ENCODE measurements around the gene EAPP.
"Not testable (repeated sequence)": the region's sequence is repeated elsewhere in the genome, so short reads cannot be mapped to it uniquely, and the experiment has no call there.

Gene EAPP, protein sequence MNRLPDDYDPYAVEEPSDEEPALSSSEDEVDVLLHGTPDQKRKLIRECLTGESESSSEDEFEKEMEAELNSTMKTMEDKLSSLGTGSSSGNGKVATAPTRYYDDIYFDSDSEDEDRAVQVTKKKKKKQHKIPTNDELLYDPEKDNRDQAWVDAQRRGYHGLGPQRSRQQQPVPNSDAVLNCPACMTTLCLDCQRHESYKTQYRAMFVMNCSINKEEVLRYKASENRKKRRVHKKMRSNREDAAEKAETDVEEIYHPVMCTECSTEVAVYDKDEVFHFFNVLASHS

GRCh38 chr14:34539407-34540180, at the start of gene EAPP:
Gene EAPP, minus strand, starts transcription at chr14:34539701. Its CDS starts 73 bp downstream, at chr14:34539628.
- no peak for DNase-seq

- DNase-seq: no peak
These were observed 44.0 kb upstream of the EAPP start for GRCh38 chr14:34583525-34583924.

- no peak for DNase-seq
These were observed 42.7 kb upstream of the EAPP start for GRCh38 chr14:34582117-34582680.

GRCh38 chr14:34580381-34580780, 40.9 kb upstream of the EAPP start:
- no peak for DNase-seq

- DNase-seq: no peak
These were observed 32.3 kb upstream of the EAPP start for GRCh38 chr14:34571771-34572170.

- DNase-seq: no peak
These were observed 30.2 kb upstream of the EAPP start for GRCh38 chr14:34569750-34570149.

DNA sequence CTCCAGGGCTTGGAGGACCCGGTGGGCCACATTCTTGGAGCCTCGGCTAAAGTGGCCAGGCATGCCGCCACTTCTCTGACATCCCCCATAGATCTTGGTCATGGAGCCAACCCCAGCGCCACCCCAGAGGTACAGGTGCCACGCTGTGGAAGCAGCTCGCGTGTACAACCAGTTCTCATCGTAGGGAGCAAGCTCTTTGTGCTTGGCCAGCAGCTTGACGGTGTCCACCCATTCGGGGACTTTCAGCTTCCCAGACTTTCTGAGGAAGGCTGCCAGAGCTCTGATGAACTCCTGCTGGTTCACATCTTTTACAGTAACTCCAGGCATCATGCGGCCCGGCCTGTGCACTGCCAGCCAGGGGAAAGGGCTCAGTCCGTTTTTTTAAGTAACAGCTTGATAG, 29.3 kb upstream of the EAPP start:
- DNase-seq: no peak

GRCh38 chr14:34562776-34563150, 23.3 kb upstream of the EAPP start:
- no peak for DNase-seq

GRCh38 chr14:34562037-34562775, 22.7 kb upstream of the EAPP start:
- DNase-seq: not testable (repeated sequence)

DNA sequence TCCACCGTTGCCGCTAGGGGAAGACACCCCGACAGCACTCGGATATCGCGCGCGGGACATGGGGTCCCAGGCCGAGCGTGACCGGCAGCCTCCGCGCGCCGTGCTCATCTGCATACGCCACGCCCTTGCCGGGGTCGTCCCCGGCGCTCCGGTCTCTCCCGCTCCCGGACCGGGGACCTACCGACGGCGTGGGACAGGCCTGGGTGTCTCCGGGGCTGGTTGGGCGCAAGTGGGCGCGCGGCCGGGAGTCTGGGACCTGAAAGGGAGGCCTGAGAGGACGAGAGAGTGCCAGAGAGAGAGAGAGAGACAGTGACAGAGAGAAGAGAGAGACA, 17.0 kb upstream of the EAPP start:
- not testable (repeated sequence) for DNase-seq

DNA sequence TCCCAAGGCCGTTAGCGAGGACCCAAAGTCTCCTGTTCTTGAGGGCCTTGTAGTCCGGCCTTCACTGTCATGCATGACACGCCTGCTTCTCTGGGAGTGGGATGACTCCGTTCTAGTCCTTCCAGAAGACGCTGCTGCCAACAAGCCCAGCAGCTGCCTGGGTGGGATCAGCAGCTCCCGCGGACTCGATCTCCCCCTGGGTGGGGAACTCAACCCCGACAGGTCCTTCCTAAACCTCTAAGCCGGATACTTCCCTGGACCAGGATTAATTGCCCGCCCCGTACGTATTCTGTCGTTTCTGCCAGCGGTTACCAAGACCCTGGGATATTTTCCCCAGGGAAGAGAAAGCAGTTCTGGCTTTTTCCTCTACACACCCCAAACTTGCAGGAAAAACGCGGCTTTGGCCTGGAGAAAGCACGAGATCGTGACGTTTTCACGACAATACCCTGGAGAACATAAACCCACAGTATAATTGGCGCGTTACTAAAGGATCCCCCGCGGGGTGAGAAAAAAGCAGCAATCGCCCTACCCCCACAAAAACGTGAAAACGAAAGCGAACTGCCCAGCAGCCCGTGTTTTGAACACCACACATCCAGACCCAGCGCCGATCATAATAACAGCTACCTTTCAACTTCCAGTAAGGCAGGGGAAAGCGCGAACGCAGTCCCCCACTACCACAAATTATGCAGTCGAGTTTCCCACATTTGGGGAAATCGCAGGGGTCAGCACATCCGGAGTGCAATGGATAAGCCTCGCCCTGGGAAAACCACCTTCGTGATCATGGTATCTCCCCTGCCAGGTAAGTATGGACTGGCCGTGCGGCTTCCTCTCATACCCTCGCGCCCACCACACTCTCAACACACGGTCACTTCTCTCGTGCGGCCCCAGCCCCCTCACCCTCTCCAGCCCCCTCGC, 16.3 kb upstream of the EAPP start:
- DNase-seq: not testable (repeated sequence)

DNA sequence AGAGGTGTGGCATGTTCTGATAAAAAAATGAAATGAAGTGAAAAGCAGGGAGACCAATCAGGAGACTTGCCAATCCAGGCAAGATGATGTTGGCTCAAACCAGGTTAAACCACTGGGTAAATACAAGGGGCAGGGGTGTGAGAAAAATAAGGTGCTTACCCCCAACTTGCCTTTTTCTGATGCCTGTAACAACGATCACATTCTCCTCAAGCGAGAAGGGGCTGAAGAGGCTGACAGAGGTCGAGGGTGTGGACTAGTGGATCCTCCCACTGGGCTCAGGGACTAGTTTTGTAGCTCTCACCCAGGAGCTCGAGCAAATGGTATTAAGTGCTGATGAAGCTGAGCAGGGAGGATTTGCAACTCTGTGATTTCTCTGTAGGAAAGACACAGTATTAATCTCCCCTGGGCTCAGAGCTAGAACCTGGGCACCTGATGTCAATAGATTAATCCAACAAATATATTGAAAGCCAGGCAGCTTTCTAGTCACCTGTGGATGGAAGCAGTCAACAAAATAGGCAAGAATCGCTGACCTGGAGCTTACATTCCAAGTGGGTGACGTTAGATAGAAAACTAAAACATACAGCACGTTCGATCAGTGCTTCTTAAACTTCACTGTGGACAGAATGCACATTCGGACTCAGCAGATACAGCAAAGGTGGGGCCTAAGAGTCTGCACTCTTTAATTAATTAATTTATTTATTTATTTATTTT, 15.2 kb upstream of the EAPP start:
- no peak for DNase-seq

DNA sequence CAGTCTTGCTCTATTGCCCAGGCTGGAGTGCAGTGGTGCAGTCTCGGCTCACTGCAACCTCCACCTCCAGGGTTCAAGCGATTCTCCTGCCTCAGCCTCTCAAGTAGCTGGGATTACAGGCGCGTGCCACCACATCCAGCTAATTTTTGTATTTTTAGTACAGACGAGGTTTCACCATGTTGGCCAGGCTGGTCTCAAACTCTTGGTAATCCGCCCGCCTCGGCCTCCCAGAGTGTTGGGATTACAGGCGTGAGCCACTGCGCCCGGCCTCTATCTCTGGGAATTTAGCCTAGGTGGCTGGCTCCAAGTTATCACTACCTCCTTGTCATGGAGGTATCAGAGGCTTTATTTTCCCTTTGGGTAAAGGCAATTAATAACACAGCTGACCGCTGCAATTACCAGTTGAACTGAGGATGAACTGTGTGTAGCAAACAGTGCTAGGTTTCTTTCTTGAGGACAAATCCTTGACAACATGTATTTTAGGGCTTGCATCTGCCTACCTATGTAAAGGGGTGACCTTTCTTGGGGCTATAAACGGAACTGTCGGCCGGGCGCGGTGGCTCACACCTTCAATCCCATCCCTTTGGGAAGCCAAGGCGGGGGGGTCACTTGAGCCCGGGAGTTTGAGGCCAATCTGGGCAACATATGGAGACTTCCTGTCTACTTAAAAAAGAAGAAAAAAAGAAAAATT, 9.9 kb upstream of the EAPP start:
- DNase-seq: not testable (repeated sequence)

- no peak for DNase-seq
These were observed 9.0 kb upstream of the EAPP start for GRCh38 chr14:34548472-34548981.

DNA sequence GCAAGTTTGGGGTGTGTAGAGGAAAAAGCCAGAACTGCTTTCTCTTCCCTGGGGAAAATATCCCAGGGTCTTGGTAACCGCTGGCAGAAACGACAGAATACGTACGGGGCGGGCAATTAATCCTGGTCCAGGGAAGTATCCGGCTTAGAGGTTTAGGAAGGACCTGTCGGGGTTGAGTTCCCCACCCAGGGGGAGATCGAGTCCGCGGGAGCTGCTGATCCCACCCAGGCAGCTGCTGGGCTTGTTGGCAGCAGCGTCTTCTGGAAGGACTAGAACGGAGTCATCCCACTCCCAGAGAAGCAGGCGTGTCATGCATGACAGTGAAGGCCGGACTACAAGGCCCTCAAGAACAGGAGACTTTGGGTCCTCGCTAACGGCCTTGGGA, 7.6 kb upstream of the EAPP start:
- DNase-seq: not testable (repeated sequence)

DNA sequence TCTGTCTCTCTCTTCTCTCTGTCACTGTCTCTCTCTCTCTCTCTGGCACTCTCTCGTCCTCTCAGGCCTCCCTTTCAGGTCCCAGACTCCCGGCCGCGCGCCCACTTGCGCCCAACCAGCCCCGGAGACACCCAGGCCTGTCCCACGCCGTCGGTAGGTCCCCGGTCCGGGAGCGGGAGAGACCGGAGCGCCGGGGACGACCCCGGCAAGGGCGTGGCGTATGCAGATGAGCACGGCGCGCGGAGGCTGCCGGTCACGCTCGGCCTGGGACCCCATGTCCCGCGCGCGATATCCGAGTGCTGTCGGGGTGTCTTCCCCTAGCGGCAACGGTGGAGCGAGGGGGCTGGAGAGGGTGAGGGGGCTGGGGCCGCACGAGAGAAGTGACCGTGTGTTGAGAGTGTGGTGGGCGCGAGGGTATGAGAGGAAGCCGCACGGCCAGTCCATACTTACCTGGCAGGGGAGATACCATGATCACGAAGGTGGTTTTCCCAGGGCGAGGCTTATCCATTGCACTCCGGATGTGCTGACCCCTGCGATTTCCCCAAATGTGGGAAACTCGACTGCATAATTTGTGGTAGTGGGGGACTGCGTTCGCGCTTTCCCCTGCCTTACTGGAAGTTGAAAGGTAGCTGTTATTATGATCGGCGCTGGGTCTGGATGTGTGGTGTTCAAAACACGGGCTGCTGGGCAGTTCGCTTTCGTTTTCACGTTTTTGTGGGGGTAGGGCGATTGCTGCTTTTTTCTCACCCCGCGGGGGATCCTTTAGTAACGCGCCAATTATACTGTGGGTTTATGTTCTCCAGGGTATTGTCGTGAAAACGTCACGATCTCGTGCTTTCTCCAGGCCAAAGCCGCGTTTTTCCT, 7.0 kb upstream of the EAPP start:
- not testable (repeated sequence) for DNase-seq

DNA sequence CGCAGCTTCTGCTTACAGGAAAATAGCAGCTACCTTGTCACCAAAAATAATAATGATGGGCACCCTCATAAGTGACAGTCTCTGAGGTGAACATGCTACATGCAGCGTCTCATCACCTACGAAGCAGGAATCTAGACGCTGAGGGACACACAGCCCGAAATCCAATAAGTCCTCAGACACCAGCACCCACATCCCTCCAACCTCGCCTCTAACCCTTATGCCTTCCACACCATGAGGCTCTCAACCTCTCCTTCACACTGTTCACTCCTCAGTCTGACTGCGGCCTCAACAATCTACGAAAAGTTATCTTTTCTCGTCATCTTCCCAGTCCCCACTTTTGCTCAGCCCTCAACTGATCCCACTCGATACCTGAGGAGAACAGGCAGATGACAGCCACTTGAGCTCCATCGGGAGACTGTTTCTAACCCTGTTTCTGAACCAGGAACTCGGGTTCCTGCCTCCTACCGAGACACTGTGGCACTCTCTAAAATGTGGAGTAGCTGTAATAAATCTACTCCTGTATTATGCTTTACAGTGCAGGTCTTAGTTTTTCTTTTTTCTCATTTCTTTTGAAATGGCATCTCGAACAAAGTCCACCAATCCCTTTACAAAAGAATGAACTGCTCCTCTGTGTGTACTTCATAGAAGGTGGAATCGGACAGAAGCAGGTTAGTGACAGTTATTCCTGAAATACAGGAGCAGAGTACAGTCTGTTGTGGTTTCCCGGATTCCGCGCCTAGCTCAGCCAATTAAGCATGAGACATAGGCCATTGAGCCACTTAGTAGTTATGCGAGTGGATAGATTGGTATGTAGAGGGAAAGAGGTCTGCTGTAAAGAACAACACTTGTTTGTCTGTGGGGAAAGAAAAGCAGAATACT, 919 bp upstream of the EAPP start:
- not testable (repeated sequence) for DNase-seq

DNA sequence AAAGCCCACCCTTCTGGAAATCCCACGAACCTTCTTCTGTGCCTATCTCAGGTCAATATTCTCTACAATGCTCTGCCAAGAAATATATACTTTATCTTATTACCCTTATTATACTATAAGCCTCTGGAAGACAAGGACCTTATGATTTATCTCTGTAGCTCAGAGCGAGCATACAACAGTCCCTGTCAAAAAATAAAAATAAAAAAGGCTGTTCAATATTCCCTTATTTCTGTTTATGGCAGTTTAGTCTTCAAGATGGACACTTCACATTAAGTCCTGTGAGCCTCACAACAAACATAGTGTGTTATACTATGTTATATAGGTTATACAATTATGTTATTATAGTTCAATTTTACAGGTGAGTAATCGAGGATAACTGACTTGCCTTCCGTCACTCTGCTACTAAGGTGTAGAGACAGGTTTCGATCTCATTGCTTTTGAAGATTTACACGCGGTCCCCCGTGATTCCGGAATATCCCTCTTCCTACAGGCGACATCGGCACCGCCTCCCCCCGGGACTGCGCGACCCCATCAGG, 562 bp downstream of the EAPP start:
- no peak for DNase-seq

DNA sequence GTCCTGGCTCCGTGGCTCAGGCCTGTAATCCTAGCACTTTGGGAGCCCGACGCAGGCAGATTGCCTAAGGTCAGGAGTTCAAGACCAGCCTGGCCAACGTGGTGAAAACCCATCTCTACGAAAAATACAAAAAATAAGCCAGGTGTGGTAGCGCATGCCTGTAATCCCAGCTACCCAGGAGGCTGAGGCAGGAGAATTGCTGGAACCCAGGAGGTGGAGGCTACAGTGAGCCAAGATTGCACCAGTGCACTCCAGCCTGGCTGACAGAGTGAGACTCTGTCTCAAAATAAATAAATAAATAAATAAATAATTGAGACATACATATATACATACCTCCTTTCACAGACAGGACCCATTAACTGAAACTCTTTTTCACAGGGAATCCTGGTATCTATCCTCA, 1.4 kb downstream of the EAPP start:
- DNase-seq: not testable (repeated sequence)
